ENCODE data around the gene SOX1. TPM values are rescaled to one million over a fixed set of nuclear protein-coding genes. Genes with fewer than 3 reads are reported as not detected.

SOX1 gene
- total and polyA plus RNA-seq, 11 donors, result not detected

GRCh38 chr13:112029143-112029542 lies 37.8 kb upstream of the SOX1 start:
- no peak overlapping the region for H3K4me3 ChIP-seq
- TF ChIP-seq, protein P1, sequence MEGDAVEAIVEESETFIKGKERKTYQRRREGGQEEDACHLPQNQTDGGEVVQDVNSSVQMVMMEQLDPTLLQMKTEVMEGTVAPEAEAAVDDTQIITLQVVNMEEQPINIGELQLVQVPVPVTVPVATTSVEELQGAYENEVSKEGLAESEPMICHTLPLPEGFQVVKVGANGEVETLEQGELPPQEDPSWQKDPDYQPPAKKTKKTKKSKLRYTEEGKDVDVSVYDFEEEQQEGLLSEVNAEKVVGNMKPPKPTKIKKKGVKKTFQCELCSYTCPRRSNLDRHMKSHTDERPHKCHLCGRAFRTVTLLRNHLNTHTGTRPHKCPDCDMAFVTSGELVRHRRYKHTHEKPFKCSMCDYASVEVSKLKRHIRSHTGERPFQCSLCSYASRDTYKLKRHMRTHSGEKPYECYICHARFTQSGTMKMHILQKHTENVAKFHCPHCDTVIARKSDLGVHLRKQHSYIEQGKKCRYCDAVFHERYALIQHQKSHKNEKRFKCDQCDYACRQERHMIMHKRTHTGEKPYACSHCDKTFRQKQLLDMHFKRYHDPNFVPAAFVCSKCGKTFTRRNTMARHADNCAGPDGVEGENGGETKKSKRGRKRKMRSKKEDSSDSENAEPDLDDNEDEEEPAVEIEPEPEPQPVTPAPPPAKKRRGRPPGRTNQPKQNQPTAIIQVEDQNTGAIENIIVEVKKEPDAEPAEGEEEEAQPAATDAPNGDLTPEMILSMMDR (IDR thresholded peaks at IDR 0.05), result no peak
- no peak for TF ChIP-seq POLR2A (IDR thresholded peaks at IDR 0.05)
- DNase-seq, result no peak
- no peaks in the 10 kb centered on the region for H3K36me3 ChIP-seq
- 85 to 91% (median 88%) methylated on average over 11 of the region's 11 CpGs for WGBS, 4 donors
- no peaks in the 10 kb centered on the region for H3K9me3 ChIP-seq
- H3K4me1 ChIP-seq, result no peaks in the 10 kb centered on the region
- peaks cover 0 to 30% (median 5%) of the 10 kb centered on the region in 9 donors for H3K27me3 ChIP-seq
- no peak overlapping the region for H3K27ac ChIP-seq
- no peak for ATAC-seq
- intact Hi-C loops (cut with DNase I), result no loop called here

- Histone ChIP-seq H3K4me1 (no peaks in the 10 kb centered on the region), H3K27me3 (peaks cover 0 to 7% (median 0%) of the 10 kb centered on the region in 9 donors), H3K4me3 (no peak overlapping the region), H3K9me3 (no peaks in the 10 kb centered on the region), H3K27ac (no peak overlapping the region), H3K36me3 (no peaks in the 10 kb centered on the region)
- ATAC-seq (peak in 3 of 4 donors; percentile 22 to 38 (median 22)), DNase-seq (no peak)
- WGBS, 4 donors, result 53 to 59% (median 56%) methylated on average over 18 of the region's 18 CpGs
- intact Hi-C loops (cut with DNase I), result loop anchor here in 1 of 10 donors (2.0 kb wide), 1 partner anchor 40 kb away; no protein-coding TSS in a partner anchor
- TF ChIP-seq POLR2A (IDR thresholded peaks at IDR 0.05), result no peak
- TF ChIP-seq, protein P1 (IDR thresholded peaks at IDR 0.05), result no peak
Measured at GRCh38 chr13:112032186-112032993, 34.6 kb upstream of the SOX1 start.

- no peaks in the 10 kb centered on the region for H3K4me1 ChIP-seq
- no peak for TF ChIP-seq POLR2A (IDR thresholded peaks at IDR 0.05)
- TF ChIP-seq, protein P1 (IDR thresholded peaks at IDR 0.05), result no peak
- peaks cover 0 to 12% (median 0%) of the 10 kb centered on the region in 9 donors for H3K27me3 ChIP-seq
- 61 to 73% (median 70%) methylated on average over 12 of the region's 12 CpGs for WGBS, 4 donors
- H3K4me3 ChIP-seq, result no peak overlapping the region
- no peak for DNase-seq
- H3K36me3 ChIP-seq, result no peaks in the 10 kb centered on the region
- no peak overlapping the region for H3K27ac ChIP-seq
- intact Hi-C loops (cut with DNase I), result no loop called here
- ATAC-seq, result no peak
- H3K9me3 ChIP-seq, result no peaks in the 10 kb centered on the region
Measured at GRCh38 chr13:112034231-112034630, 32.7 kb upstream of the SOX1 start.

DNA sequence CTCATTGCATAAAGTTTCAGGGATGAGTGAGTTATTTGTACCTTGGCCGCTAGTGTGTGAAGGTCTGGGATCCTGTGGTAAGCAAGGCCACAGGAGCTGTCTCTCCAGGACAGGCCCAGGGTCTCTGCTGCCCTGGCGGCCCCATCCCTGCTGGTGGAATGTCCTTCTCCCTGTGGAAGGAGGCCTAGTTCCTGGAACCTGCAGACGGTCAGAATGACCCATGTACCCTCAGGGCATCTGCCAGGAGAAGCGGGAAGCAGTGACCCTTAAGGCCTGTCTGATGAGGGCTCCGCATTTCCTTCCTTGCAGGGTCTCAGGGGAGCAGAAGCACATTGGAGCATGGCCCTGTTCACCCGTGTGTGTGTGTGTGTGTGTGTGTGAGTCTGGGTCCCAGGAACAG lies 32.1 kb upstream of the SOX1 start:
- H3K27ac ChIP-seq, result no peak overlapping the region
- intact Hi-C loops (cut with DNase I), result no loop called here
- H3K9me3 ChIP-seq, result no peaks in the 10 kb centered on the region
- H3K4me3 ChIP-seq, result no peak overlapping the region
- ATAC-seq (no peak), DNase-seq (no peak)
- H3K4me1 ChIP-seq, result no peaks in the 10 kb centered on the region
- TF ChIP-seq, protein P1 (IDR thresholded peaks at IDR 0.05), result no peak
- no peak for TF ChIP-seq POLR2A (IDR thresholded peaks at IDR 0.05)
- H3K36me3 ChIP-seq, result no peaks in the 10 kb centered on the region
- 58 to 63% (median 60%) methylated on average over 5 to 6 of the region's 6 CpGs for WGBS, 4 donors
- H3K27me3 ChIP-seq, result peaks cover 0 to 16% (median 0%) of the 10 kb centered on the region in 9 donors

Measured in heart left ventricle (tissue), 16 donors.